ENCODE results near the gene SLC6A1.

SLC6A1 gene

GRCh38 chr3:11014752-11015151, 22.2 kb downstream of the SLC6A1 start:
- TF ChIP-seq CTCF (IDR thresholded peaks at IDR 0.05) = no peak

- no peak for TF ChIP-seq CTCF (IDR thresholded peaks at IDR 0.05)
Measured at GRCh38 chr3:11015369-11015768, 22.8 kb downstream of the SLC6A1 start.

- no peak for TF ChIP-seq CTCF (IDR thresholded peaks at IDR 0.05)
Measured at GRCh38 chr3:11016727-11017126, 24.2 kb downstream of the SLC6A1 start.

GRCh38 chr3:11019116-11019819, 26.7 kb downstream of the SLC6A1 start:
- TF ChIP-seq CTCF (IDR thresholded peaks at IDR 0.05) = no peak

GRCh38 chr3:11020764-11021163, 28.2 kb downstream of the SLC6A1 start:
- TF ChIP-seq CTCF (IDR thresholded peaks at IDR 0.05) = no peak

- no peak for TF ChIP-seq CTCF (IDR thresholded peaks at IDR 0.05)
Measured at GRCh38 chr3:11021611-11022011, 29.1 kb downstream of the SLC6A1 start.

GRCh38 chr3:11022115-11022514, 29.6 kb downstream of the SLC6A1 start:
- no peak for TF ChIP-seq CTCF (IDR thresholded peaks at IDR 0.05)

- TF ChIP-seq CTCF (IDR thresholded peaks at IDR 0.05) = no peak
Measured at GRCh38 chr3:11024181-11024580, 31.6 kb downstream of the SLC6A1 start.

Measured in LNCAP (cell line).